Keratinocyte (primary cell): Measurements from ENCODE around the gene MLH1. TPM values are rescaled to one million over a fixed set of nuclear protein-coding genes. Genes with fewer than 3 reads are reported as not detected.

Experiments
- DNase-seq: peaks from one replicate; pipeline ENCODE4 v3.0.0-alpha.2; 2011; ENCODE audit warnings: low read depth, missing footprints, low spot score
- FAIRE-seq: peaks from 2 replicates; lab custom pipeline; 2011; peaks lifted over from hg19 to GRCh38; lab: Jason Lieb, UNC
- H2AFZ ChIP-seq: 2 replicates; pipeline ENCODE4 v1.6.0; 2012; ENCODE audit warnings: low read length, control low read depth, inconsistent platforms; ENCODE audit not compliant: control insufficient read depth
- H3K27ac ChIP-seq: 2 replicates; pipeline ENCODE4 v1.5.1; 2011; ENCODE audit warnings: low read length; ENCODE audit not compliant: control insufficient read depth, insufficient read depth
- H3K27me3 ChIP-seq: 3 replicates; pipeline ENCODE4 v1.6.0; 2011; ENCODE audit warnings: low read length; ENCODE audit not compliant: control insufficient read depth, insufficient read depth; ENCODE audit errors: extremely low read depth
- H3K36me3 ChIP-seq, 2 experiments: 2 replicates in 1 of 2; 3 replicates in 1 of 2; pipeline ENCODE4 v1.5.1; 2011; ENCODE audit warnings: low read length in 2 of 2, mild to moderate bottlenecking in 1 of 2; ENCODE audit not compliant: control insufficient read depth in 2 of 2, insufficient read depth in 2 of 2; ENCODE audit errors: extremely low read depth in 1 of 2
- H3K4me1 ChIP-seq: 3 replicates; pipeline ENCODE4 v1.5.1; 2011; ENCODE audit warnings: low read length; ENCODE audit not compliant: control insufficient read depth, insufficient read depth; ENCODE audit errors: extremely low read depth
- H3K4me2 ChIP-seq: 3 replicates; pipeline ENCODE4 v1.6.0; 2011; ENCODE audit warnings: low read depth, low read length; ENCODE audit not compliant: control insufficient read depth, insufficient read depth; ENCODE audit errors: extremely low read depth
- H3K4me3 ChIP-seq, 3 experiments: fragments of 200-600 bp in 1 of 3; sonication (generic) in 1 of 3; 2 replicates in 2 of 3; 3 replicates in 1 of 3; pipeline ENCODE4 v1.5.1; 2011 to 2016; ENCODE audit warnings: low read length in 3 of 3, mild to moderate bottlenecking in 3 of 3, control low read depth in 2 of 3, inconsistent platforms in 1 of 3, low read depth in 1 of 3, mixed read lengths in 1 of 3, mixed run types in 1 of 3, moderate library complexity in 1 of 3; ENCODE audit not compliant: control insufficient read depth in 2 of 3, insufficient read depth in 2 of 3; ENCODE audit errors: extremely low read depth in 1 of 3
- H3K79me2 ChIP-seq: 2 replicates; pipeline ENCODE4 v1.6.0; 2012; ENCODE audit warnings: low read length; ENCODE audit not compliant: control insufficient read depth, insufficient read depth
- H3K9ac ChIP-seq: 3 replicates; pipeline ENCODE4 v1.6.0; 2011; ENCODE audit warnings: low read length; ENCODE audit not compliant: control insufficient read depth, insufficient read depth; ENCODE audit errors: extremely low read depth
- H3K9me1 ChIP-seq: 3 replicates; pipeline ENCODE4 v1.6.0; 2011; ENCODE audit warnings: low read length; ENCODE audit not compliant: control insufficient read depth, insufficient read depth; ENCODE audit errors: extremely low read depth
- H3K9me3 ChIP-seq: 2 replicates; pipeline ENCODE4 v1.5.1; 2012; ENCODE audit warnings: low read depth, low read length; ENCODE audit not compliant: control insufficient read depth
- H4K20me1 ChIP-seq: 3 replicates; pipeline ENCODE4 v1.6.0; 2011; ENCODE audit warnings: low read length; ENCODE audit not compliant: control insufficient read depth, insufficient read depth; ENCODE audit errors: extremely low read depth
- CTCF ChIP-seq, 3 experiments: IDR thresholded peaks in 1 of 3; conservative IDR thresholded peaks in 1 of 3; optimal IDR thresholded peaks in 1 of 3; 2 replicates in 2 of 3; 3 replicates in 1 of 3; pipeline versions ENCODE3 to v1.5.1; 2011; ENCODE audit warnings: low read length in 3 of 3, mild to moderate bottlenecking in 3 of 3, moderate library complexity in 2 of 3, control low read depth in 1 of 3, inconsistent platforms in 1 of 3; ENCODE audit not compliant: insufficient read depth in 2 of 3; ENCODE audit errors: extremely low read depth in 1 of 3
- EZH2 ChIP-seq: IDR thresholded peaks from one replicate; pipeline ENCODE4 v1.6.1; 2012; ENCODE audit warnings: inconsistent platforms, mild to moderate bottlenecking, low read length, moderate library complexity
- dilution Hi-C: fragments of 300-500 bp; cut with MboI; formaldehyde crosslinking; loops from one replicate; pipeline ENCODE4 v1.7.0; 2020; ENCODE audit warnings: low sequenced_read_pairs; ENCODE audit not compliant: extremely low pct_ligation_motif_present
- polyA plus RNA-seq, 5 experiments: library from polyadenylated mRNA; depleted of rRNA in 3 of 5; stranded (reverse) in 3 of 5; stranded (forward) in 1 of 5; unstranded in 1 of 5; fragments of >200 nt; gene quantifications; 1 replicate in 1 of 5; 2 replicates in 3 of 5; 3 replicates in 1 of 5; pipeline versions ENCODE4 v1.2.1 to v1.2.3, GENCODE V29; 2011 to 2012; ENCODE audit warnings: missing spikeins in 2 of 5, low read depth in 1 of 5, low replicate concordance in 1 of 5

Gene MLH1
- polyA plus RNA-seq, 1 donor (not counting 4 experiments of a cell fraction or from before 2014, with no cell fraction given) = 44.7 TPM

GRCh38 chr3:37093481-37093880 lies 100.2 kb downstream of the MLH1 start:
- dilution Hi-C loops = no loop called here
- Histone ChIP-seq H4K20me1 (no peaks in the 10 kb centered on the region), H3K9me1 (no peaks in the 10 kb centered on the region), H2AFZ (no peak overlapping the region), H3K4me1 (no peaks in the 10 kb centered on the region), H3K9ac (no peak overlapping the region), H3K79me2 (no peaks in the 10 kb centered on the region), H3K4me3 (no peak overlapping the region), H3K4me2 (no peak overlapping the region), H3K27ac (no peak overlapping the region), H3K36me3 (peaks cover 7 to 16% of the 10 kb centered on the region in 2 experiments), H3K9me3 (no peaks in the 10 kb centered on the region), H3K27me3 (no peaks in the 10 kb centered on the region)
- TF ChIP-seq EZH2 (no peak), CTCF (optimal IDR thresholded peaks at IDR 0.05 in 1 of 3, IDR thresholded peaks at IDR 0.05 in 1 of 3, conservative IDR thresholded peaks at IDR 0.05 in 1 of 3; ENCODE audit: extremely low read depth in 1 of 3, insufficient read depth in 2 of 3, low read length in 3 of 3) (no peak)
- DNase-seq = no peak
- no peak for FAIRE-seq

- peaks cover 4% of the 10 kb centered on the region for H3K79me2 ChIP-seq
- H3K9me3 ChIP-seq = no peaks in the 10 kb centered on the region
- H3K4me2 ChIP-seq = no peak overlapping the region
- dilution Hi-C loops = no loop called here
- no peaks in the 10 kb centered on the region for H3K9me1 ChIP-seq
- DNase-seq (no peak), FAIRE-seq (no peak)
- H3K4me1 ChIP-seq = no peaks in the 10 kb centered on the region
- H3K9ac ChIP-seq = no peak overlapping the region
- no peak overlapping the region for H3K27ac ChIP-seq
- H3K36me3 ChIP-seq = peaks cover 7 to 16% of the 10 kb centered on the region in 2 experiments
- no peaks in the 10 kb centered on the region for H3K27me3 ChIP-seq
- no peak overlapping the region for H2AFZ ChIP-seq
- H3K4me3 ChIP-seq = no peak overlapping the region
- no peak for TF ChIP-seq CTCF (optimal IDR thresholded peaks at IDR 0.05 in 1 of 3, IDR thresholded peaks at IDR 0.05 in 1 of 3, conservative IDR thresholded peaks at IDR 0.05 in 1 of 3; ENCODE audit: extremely low read depth in 1 of 3, insufficient read depth in 2 of 3, low read length in 3 of 3)
- TF ChIP-seq EZH2 = no peak
- H4K20me1 ChIP-seq = no peaks in the 10 kb centered on the region
Measured at GRCh38 chr3:37094636-37095035, 101.3 kb downstream of the MLH1 start.
